Gastroesophageal sphincter (tissue), 4 donors: ENCODE data around the gene LEKR1. TPM values are rescaled to one million over a fixed set of nuclear protein-coding genes. Genes with fewer than 3 reads are reported as not detected.

Source experiments
- ATAC-seq: fragments of 150-250 bp; one replicate; pipeline ENCODE4 v1.9.1; 2016; ENCODE audit warnings: mild to moderate bottlenecking, moderate library complexity
- H3K27ac ChIP-seq, 4 donors: fragments of 200-600 bp; sonication (generic) in 3 of 4; 1 replicate in 3 of 4; 2 replicates in 1 of 4; pipeline ENCODE4 v1.5.1; 2016 to 2019
- H3K27me3 ChIP-seq: fragments of 200-600 bp; sonication (generic); one replicate; pipeline ENCODE4 v1.5.1; 2019
- H3K36me3 ChIP-seq, 2 donors: fragments of 200-600 bp; sonication (generic); one replicate each; pipeline ENCODE4 v1.5.1; 2019; ENCODE audit warnings: control low read depth in 1 of 2
- H3K4me1 ChIP-seq, 3 donors: fragments of 200-600 bp; sonication (generic); 1 replicate in 2 of 3; 2 replicates in 1 of 3; pipeline ENCODE4 v1.5.1; 2016 to 2019; ENCODE audit warnings: control low read depth in 2 of 3
- H3K4me3 ChIP-seq, 2 donors: fragments of 200-600 bp; sonication (generic); one replicate each; pipeline ENCODE4 v1.5.1; 2019; ENCODE audit warnings: mild to moderate bottlenecking in 1 of 2, moderate library complexity in 1 of 2
- H3K9me3 ChIP-seq, 3 donors: fragments of 200-600 bp; sonication (generic); one replicate each; pipeline ENCODE4 v1.5.1; 2017 to 2019; ENCODE audit warnings: control low read depth in 2 of 3
- CTCF ChIP-seq, 4 experiments: fragments of 200-600 bp in 2 of 4; fragments of 450-650 bp in 2 of 4; sonication (generic) in 1 of 4; IDR thresholded peaks; one replicate each; pipeline ENCODE4 v1.5.1; 2017 to 2019; ENCODE audit warnings: antibody characterized with exemption in 4 of 4, mild to moderate bottlenecking in 2 of 4, moderate library complexity in 2 of 4
- EP300 ChIP-seq: sonication (generic); formaldehyde crosslinking; IDR thresholded peaks from one replicate; pipeline ENCODE4 v1.6.1; 2017; ENCODE audit warnings: antibody characterized with exemption, mild to moderate bottlenecking
- POLR2A ChIP-seq, 2 donors: fragments of 450-650 bp; IDR thresholded peaks; one replicate each; pipeline ENCODE4 v1.6.1; 2017; ENCODE audit warnings: antibody characterized with exemption in 2 of 2, mild to moderate bottlenecking in 2 of 2, moderate library complexity in 1 of 2
- POLR2AphosphoS5 ChIP-seq: sonication (generic); formaldehyde crosslinking; IDR thresholded peaks from one replicate; pipeline ENCODE4 v1.6.1; 2017; ENCODE audit warnings: antibody characterized with exemption
- WGBS, 2 donors: methylation state at CpG; one replicate each; pipeline ENCODE4 v1.1.5; 2018; ENCODE audit warnings: low coverage in 1 of 2; 5-methylcytosine and 5-hydroxymethylcytosine counted together
- total RNA-seq, 4 donors: library from RNA; depleted of rRNA; stranded (reverse); fragments of >200 nt; gene quantifications; one replicate each; pipeline ENCODE4 v1.1.0, GENCODE V29; 2016

The LEKR1 gene
- total RNA-seq, 4 donors from 2014 or later: 2.7 TPM; not detected in 3

- H3K36me3 ChIP-seq: no peaks in the 10 kb centered on the region
- H3K27ac ChIP-seq: peak overlapping the region in 1 of 4 donors; percentile 28
- no peak for ATAC-seq
- H3K4me3 ChIP-seq: no peak overlapping the region
- no peaks in the 10 kb centered on the region for H3K9me3 ChIP-seq
- H3K27me3 ChIP-seq: no peaks in the 10 kb centered on the region
- TF ChIP-seq EP300: no peak
- no peak for TF ChIP-seq CTCF (IDR thresholded peaks at IDR 0.05)
- no peak for TF ChIP-seq POLR2AphosphoS5
- no peak for TF ChIP-seq POLR2A (IDR thresholded peaks at IDR 0.05)
- no peaks in the 10 kb centered on the region for H3K4me1 ChIP-seq
- 83 to 90% methylated on average over 3 of the region's 3 CpGs for WGBS, 2 donors
Measured at GRCh38 chr3:157067114-157067513, 241.0 kb downstream of the LEKR1 start.

GRCh38 chr3:157069406-157069805 lies 243.3 kb downstream of the LEKR1 start:
- H3K27me3 ChIP-seq: no peaks in the 10 kb centered on the region
- WGBS, 2 donors: 93 to 96% methylated on average over 3 to 4 of the region's 4 CpGs
- no peak overlapping the region for H3K4me3 ChIP-seq
- no peak for TF ChIP-seq EP300
- no peak for TF ChIP-seq POLR2A (IDR thresholded peaks at IDR 0.05)
- no peak for TF ChIP-seq POLR2AphosphoS5
- TF ChIP-seq CTCF (IDR thresholded peaks at IDR 0.05): no peak
- H3K4me1 ChIP-seq: no peaks in the 10 kb centered on the region
- no peaks in the 10 kb centered on the region for H3K9me3 ChIP-seq
- no peak overlapping the region for H3K27ac ChIP-seq
- no peak for ATAC-seq
- no peaks in the 10 kb centered on the region for H3K36me3 ChIP-seq

GRCh38 chr3:157069846-157070677 lies 243.9 kb downstream of the LEKR1 start:
- TF ChIP-seq POLR2AphosphoS5 (no peak), POLR2A (IDR thresholded peaks at IDR 0.05) (no peak), CTCF (IDR thresholded peaks at IDR 0.05) (no peak), EP300 (no peak)
- H3K27me3 ChIP-seq: no peaks in the 10 kb centered on the region
- 59 to 77% methylated on average over 5 to 7 of the region's 7 CpGs for WGBS, 2 donors
- no peak overlapping the region for H3K4me3 ChIP-seq
- no peak overlapping the region for H3K27ac ChIP-seq
- H3K4me1 ChIP-seq: no peaks in the 10 kb centered on the region
- H3K9me3 ChIP-seq: no peaks in the 10 kb centered on the region
- no peak for ATAC-seq
- no peaks in the 10 kb centered on the region for H3K36me3 ChIP-seq

GRCh38 chr3:157070678-157070999 lies 244.5 kb downstream of the LEKR1 start:
- Histone ChIP-seq H3K36me3 (no peaks in the 10 kb centered on the region), H3K4me3 (no peak overlapping the region), H3K27ac (no peak overlapping the region), H3K27me3 (no peaks in the 10 kb centered on the region), H3K4me1 (no peaks in the 10 kb centered on the region), H3K9me3 (no peaks in the 10 kb centered on the region)
- no peak for ATAC-seq
- TF ChIP-seq POLR2A (IDR thresholded peaks at IDR 0.05) (no peak), POLR2AphosphoS5 (no peak), CTCF (IDR thresholded peaks at IDR 0.05) (no peak), EP300 (no peak)
- WGBS, 2 donors: 67 to 78% methylated on average over 1 of the region's 2 CpGs
